GM21526 (cell line): ENCODE results near the gene INSIG1.

ENCODE experiments used
- ATAC-seq: cut with Tn5 transposase; IDR thresholded peaks from one replicate; pipeline ENCODE4 v1.9.1; 2021; ENCODE audit warnings: moderate library complexity; ENCODE audit not compliant: unreplicated experiment, low FRiP score

The INSIG1 gene

DNA sequence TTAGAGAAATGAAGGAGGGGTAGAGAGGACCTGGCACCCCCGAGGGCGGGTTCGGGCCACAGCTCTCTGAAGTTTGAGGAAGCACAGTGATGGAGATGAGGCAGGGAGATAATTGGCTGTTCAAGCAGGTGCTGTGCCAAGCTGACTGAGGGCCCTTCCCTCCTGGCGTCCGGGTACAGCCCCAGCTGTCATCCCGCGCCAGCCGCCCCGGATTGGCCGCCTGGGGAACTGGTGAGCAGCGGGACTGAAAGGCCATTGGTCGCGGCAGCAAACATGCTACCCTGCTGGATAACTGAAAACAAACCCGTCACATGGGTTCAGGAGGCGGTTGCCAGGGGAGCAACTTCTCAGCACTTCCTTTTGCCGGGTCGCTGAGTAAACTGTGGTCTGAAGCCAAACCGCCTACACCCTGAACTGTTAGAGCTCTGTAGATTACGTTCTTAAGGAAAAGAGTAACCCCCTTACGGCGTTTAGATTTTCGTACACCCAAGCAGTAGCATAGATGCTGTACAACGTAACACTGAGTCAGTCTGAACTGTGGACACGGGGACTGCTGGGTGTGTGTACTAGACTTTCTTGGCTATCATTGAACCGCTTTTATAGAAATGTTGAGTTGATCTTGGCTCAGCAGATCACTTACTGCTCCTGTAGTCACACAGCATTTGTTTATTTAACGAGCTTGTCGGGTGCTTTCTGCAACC, 1.3 kb downstream of the INSIG1 start:
- peak; percentile 74 for ATAC-seq

DNA sequence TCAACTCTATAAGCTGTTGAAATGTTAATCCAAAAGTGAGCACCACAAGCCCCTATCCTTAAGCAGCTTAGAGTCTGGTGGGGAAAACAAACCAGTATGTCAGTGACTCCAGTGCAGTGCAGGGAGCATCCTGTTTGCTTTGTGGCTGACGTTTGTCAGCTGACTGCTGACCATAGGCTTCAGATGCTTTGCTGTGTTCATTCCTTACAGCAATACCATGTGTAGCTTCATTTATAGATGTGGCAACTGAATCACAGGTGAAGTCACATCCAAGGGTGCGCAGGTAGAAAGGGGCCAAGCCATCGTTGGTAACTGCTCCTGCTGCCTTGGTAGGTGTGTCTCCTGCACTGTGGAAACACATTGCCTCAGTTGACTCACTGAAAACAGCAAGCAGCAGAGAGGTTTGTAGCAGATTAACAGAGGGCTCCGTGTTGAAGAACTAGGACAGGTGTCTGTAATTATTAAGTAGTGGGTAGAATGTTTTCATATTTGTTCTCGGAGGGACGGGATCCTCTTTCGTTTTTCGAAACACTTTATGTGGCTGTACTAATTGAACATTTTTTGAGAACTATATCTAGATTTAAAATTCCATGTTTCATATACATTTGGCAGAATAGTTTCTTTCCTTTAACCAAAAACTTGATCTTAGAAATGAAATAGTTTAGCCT, 2.0 kb downstream of the INSIG1 start:
- ATAC-seq: no peak

- no peak for ATAC-seq
Observed at GRCh38 chr7:155300641-155301452, 3.2 kb downstream of the INSIG1 start.

DNA sequence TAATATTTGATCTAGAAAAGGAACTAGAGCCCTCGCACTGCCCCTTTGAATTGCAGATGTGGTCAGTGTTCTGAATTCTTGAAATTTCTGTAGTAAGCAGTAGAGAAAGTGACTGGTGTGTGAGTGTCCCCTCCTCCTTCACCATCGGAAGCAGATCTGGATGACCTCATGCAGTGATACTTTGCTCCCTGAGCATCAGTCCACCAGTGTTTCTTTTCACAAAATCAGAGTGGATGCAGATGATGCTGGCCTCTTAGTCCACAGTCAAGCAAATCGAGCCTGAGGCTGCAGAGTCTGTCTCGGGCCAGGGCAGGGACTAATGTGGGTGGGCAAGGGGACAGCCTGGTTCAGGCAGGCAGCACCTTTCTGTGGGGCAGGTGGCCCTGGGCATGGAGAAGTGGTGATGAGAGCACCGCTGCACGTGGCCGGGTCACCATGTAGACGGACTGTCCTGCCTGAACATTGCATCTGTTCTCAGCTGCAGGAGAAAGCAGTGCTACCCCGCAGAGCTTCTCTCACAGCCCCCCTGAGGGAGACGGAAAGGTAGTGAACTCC, 5.4 kb downstream of the INSIG1 start:
- no peak for ATAC-seq

- no peak for ATAC-seq
Observed at GRCh38 chr7:155303897-155304296, 6.2 kb downstream of the INSIG1 start.

DNA sequence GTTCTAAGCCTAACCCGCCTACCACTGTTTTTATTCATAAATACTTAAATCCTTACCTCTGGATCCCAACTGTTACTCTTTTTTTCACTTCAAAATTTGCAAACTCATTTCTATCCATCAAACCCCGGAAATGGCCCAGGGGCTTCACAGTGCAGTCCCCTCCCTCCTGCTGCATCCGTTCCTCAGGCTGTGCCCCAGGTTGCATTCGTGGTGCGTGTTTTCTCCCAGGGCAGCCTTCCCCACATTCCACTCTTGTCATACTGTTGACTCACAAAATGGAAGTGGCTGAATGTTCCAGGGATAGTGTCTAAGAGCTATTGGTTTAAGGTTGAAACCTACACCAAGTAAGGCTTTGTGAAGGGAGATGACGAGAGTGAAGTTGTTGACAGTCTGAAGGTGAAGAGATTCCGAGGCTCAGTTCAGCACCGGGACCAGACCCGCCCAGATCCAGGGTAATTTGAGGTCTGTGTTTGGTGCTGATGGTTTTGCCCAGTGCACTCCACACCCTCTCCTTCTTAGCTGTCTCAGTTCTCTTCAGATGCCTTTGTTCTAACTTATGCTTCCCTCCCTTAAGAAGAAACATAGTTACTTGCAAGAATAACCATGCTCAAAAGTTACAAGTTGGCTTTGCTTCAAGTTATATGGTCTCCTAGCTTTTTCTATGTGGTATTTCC, 7.7 kb downstream of the INSIG1 start:
- no peak for ATAC-seq

GRCh38 chr7:155306673-155307470, 9.2 kb downstream of the INSIG1 start:
- ATAC-seq: no peak

GRCh38 chr7:155308330-155309020, 10.8 kb downstream of the INSIG1 start:
- ATAC-seq: no peak

GRCh38 chr7:155309021-155309338, 11.3 kb downstream of the INSIG1 start:
- ATAC-seq: no peak

DNA sequence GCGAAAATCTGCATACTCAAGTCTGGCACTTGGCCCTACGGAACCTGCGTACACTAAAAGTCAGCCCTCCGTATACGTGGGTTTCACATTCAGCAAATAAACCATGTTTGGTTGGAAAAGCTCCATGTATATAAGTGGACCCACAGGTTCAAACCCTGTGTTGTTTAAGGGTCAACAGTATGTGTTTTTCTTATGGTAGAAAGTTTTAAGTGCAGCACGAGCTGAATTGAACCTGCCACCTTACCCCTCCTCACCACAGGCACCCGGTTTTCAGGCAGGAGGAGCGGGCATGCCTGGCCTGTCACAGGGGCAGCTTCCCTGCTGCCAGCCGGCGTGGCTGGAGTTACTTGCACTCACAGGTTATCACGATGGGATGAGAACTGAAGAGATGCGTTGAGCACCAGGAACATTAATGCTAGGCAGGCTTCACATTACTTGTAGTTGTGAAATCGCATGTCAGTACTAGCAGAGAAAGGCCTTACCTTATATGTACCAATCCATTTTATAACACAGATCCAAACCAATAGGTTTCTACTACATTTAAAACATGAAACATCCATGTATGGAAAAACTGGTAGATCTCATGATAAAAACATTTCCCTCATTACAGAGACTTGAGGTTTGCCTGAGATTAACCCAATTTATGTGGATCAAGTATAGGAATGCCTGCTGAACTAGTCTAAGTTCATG, 12.9 kb downstream of the INSIG1 start:
- no peak for ATAC-seq

DNA sequence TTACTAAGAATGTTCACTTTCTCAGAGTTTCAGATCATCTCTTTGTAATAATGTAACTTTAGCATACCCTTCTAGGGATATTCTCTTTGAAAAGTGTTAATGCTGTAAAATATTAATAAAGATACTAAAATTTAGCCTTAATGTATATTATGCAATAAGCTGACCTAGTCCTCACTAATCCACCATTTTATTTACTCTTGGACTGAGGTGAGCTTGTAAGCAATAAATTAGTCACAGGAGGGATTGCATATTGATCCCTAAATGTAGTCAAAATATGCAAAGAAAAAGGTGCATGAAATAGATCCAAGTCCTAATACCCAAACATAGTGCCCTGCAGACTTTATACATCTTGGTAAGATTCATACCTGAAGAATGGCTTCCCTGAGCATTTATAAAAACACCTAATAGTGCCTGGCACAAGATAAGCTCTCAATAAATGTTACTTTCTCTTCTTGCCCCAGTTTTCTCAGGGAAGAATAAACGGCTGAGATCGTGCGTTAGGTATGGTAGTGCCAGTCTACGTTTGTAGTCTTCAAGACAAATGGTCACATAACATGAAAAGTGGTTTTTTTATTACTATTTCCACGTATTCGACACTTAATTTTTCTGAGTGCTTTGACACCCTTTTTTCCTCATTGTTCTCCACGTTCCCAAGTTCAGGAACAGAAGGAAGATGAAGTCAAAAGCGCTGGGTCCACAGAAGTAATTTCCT, 14.3 kb downstream of the INSIG1 start:
- ATAC-seq: no peak

GRCh38 chr7:155312633-155313032, 15.0 kb downstream of the INSIG1 start:
- no peak for ATAC-seq

GRCh38 chr7:155313096-155313495, 15.4 kb downstream of the INSIG1 start:
- ATAC-seq: no peak

DNA sequence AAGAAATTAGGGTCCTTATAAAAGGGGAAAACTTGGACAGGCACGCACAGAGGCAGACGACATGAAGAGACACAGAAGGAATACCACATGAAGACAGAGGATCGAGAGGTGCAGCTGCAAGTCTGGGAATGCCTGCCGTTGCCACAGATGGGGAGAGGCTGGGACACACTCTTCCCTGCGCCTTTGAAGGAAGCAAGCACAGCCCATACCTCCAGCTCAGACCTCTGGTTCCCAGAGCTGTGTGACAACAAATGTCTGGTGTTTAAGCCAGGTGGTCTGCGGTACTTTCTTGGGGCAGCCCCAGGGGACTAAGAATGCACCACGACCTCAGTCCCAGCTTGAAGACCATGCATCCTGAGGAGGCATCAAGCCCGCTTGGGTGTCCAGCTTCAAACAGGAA, 18.3 kb downstream of the INSIG1 start:
- ATAC-seq: no peak

- no peak for ATAC-seq
Observed at GRCh38 chr7:155316427-155317113, 18.9 kb downstream of the INSIG1 start.

DNA sequence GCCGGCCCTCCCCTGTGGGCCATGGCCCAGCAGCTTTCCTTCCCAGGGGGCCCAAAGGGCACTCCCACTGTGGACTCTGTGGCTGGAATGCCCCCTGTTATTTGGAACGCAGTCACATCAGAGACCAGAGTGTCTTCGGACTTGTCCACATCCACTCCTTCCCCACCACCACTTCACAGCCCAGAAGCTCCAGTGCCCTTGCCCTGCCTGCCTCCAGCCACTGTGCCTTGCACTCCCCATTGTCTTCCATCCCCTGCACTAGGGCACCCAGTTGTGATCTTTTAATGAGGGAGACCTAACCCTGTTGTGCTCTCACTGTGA, 19.4 kb downstream of the INSIG1 start:
- no peak for ATAC-seq

DNA sequence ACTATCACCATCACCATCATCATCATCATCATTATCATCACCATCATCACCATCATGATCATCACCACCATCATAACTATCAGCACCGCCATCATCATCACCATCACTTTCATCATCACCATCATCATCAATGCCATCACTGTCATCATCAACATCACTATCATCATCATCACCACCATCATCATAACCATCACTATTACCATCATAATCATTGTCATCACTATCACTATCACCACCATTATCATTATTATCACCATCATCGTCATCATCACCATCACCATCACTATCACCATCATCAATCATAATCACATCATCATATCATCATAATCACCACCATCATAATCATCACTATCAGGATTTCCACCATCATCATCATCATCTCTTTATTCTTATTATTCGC, 20.6 kb downstream of the INSIG1 start:
- no peak for ATAC-seq

DNA sequence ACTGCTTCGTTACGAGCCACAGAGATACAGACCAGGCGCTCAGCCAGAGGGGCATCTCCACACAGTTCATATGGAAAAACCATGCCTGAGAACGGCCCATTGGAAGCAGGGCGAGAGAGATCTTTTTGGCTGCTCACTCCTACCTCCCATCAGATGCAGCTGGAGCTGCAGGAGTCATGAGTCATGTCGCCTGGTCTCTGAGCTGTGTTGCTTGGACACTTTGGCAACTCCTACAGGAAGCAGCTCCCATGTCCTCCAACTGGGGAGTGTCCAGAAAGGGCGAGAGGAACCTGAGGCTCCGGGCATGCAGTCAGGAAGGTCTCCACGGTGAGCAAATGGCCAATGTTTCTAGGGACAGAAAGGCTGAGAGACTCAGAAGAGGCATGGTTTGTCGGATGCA, 24.9 kb downstream of the INSIG1 start:
- no peak for ATAC-seq
